ENCODE data around the gene ALOX12B.

Gene ALOX12B

DNA sequence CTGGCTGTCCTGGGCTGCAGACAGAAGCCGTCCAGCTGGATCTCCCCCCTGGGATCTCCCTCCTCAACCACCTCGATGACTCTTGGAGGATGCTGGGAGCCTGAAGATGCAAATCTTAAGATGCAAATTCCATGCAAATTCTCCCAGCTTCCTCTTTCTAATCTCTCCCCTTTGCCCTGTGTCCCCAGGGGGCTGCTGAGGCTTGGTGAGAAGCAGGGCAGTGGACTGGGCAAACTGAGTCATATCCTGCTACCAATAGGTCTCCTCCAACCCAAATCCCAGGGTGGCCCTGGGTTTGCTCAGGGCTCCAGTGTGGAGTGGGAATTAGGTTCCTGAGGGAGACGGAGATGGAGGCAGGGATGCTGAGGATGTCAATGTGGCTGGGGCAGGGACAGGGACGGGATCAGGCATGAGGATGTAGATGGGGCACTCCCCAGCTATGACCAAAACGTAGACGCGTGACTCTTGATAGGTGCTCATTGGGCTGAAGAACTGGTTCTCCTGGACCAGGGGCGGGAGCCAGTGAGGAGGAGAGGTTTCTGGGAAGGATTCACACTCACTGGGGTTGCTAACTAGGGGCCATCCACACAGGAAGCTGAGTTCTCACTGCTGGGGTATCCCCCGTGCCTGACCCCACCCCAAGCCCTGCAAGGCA, 3.6 kb upstream of the ALOX12B start:
- H4K20me1 ChIP-seq (ENCODE audit: insufficient read depth): no peaks in the 10 kb centered on the region
- H3K4me3 ChIP-seq (IDR thresholded peaks at IDR 0.05; ENCODE audit: insufficient read depth, low read depth, low read length): no peak overlapping the region
- no peaks in the 10 kb centered on the region for H3K4me1 ChIP-seq (ENCODE audit: low read depth, poor library complexity, severe bottlenecking)
- no peak overlapping the region for H3K4me2 ChIP-seq
- no peaks in the 10 kb centered on the region for H3K36me3 ChIP-seq (ENCODE audit: insufficient read depth)
- TF ChIP-seq, protein P1, sequence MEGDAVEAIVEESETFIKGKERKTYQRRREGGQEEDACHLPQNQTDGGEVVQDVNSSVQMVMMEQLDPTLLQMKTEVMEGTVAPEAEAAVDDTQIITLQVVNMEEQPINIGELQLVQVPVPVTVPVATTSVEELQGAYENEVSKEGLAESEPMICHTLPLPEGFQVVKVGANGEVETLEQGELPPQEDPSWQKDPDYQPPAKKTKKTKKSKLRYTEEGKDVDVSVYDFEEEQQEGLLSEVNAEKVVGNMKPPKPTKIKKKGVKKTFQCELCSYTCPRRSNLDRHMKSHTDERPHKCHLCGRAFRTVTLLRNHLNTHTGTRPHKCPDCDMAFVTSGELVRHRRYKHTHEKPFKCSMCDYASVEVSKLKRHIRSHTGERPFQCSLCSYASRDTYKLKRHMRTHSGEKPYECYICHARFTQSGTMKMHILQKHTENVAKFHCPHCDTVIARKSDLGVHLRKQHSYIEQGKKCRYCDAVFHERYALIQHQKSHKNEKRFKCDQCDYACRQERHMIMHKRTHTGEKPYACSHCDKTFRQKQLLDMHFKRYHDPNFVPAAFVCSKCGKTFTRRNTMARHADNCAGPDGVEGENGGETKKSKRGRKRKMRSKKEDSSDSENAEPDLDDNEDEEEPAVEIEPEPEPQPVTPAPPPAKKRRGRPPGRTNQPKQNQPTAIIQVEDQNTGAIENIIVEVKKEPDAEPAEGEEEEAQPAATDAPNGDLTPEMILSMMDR (conservative IDR thresholded peaks at IDR 0.05; ENCODE audit: low read depth, low read length): no peak
- no peak overlapping the region for H2AFZ ChIP-seq (ENCODE audit: low read depth)
- H3K27me3 ChIP-seq (ENCODE audit: insufficient read depth, low read depth): no peaks in the 10 kb centered on the region; the same call in 1 of the 2 replicates
- no peak overlapping the region for H3K9ac ChIP-seq
- H3K79me2 ChIP-seq (ENCODE audit: insufficient read depth, low read depth): no peaks in the 10 kb centered on the region
- no peak overlapping the region for H3K27ac ChIP-seq

DNA sequence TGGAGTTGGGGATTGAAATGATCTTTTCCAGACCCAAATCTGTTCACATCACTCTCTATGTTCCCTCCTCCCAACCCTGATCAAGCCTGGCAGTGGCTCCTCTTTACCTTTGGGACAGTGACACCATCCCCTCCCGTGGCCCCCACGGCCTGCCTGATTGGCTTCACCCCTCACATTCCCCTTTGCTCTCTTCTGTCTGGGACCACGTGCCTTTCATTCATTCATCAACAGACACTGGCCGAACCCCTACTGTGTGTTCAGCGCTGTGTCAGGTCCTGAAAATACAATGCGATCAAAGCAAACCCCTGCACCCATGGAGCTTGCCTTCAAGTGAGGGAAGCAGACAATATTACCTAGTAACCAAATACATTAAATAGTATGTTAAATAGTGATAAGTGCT, 2.2 kb upstream of the ALOX12B start:
- H3K4me3 ChIP-seq (IDR thresholded peaks at IDR 0.05; ENCODE audit: insufficient read depth, low read depth, low read length): no peak overlapping the region
- H3K27me3 ChIP-seq (ENCODE audit: insufficient read depth, low read depth): no peaks in the 10 kb centered on the region; the same call in 1 of the 2 replicates
- no peak overlapping the region for H3K27ac ChIP-seq
- H3K4me2 ChIP-seq: no peak overlapping the region
- H2AFZ ChIP-seq (ENCODE audit: low read depth): no peak overlapping the region
- no peaks in the 10 kb centered on the region for H3K4me1 ChIP-seq (ENCODE audit: low read depth, poor library complexity, severe bottlenecking)
- no peaks in the 10 kb centered on the region for H4K20me1 ChIP-seq (ENCODE audit: insufficient read depth)
- H3K9ac ChIP-seq: no peak overlapping the region
- TF ChIP-seq, protein P1 (conservative IDR thresholded peaks at IDR 0.05; ENCODE audit: low read depth, low read length): no peak
- no peaks in the 10 kb centered on the region for H3K79me2 ChIP-seq (ENCODE audit: insufficient read depth, low read depth)
- H3K36me3 ChIP-seq (ENCODE audit: insufficient read depth): no peaks in the 10 kb centered on the region

DNA sequence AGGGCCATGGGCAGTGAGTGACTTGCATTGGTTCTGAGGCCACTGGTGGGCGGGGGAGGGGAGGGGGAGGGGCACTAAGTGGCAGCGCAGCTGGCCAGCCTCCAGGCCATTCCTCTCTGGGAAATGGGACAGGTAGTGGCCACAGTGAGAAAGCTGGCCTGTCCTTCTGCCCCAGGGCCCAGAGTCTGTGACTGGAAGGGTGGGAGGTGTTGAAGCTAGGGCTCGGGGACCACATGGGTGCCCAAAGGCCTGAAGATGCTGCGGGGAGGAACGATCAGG, 375 bp upstream of the ALOX12B start:
- no peak overlapping the region for H3K4me2 ChIP-seq
- no peaks in the 10 kb centered on the region; the same call in 1 of the 2 replicates for H3K27me3 ChIP-seq (ENCODE audit: insufficient read depth, low read depth)
- no peaks in the 10 kb centered on the region for H3K4me1 ChIP-seq (ENCODE audit: low read depth, poor library complexity, severe bottlenecking)
- H3K4me3 ChIP-seq (IDR thresholded peaks at IDR 0.05; ENCODE audit: insufficient read depth, low read depth, low read length): no peak overlapping the region
- TF ChIP-seq, protein P1 (conservative IDR thresholded peaks at IDR 0.05; ENCODE audit: low read depth, low read length): no peak
- no peak overlapping the region for H3K27ac ChIP-seq
- H2AFZ ChIP-seq (ENCODE audit: low read depth): no peak overlapping the region
- H3K36me3 ChIP-seq (ENCODE audit: insufficient read depth): no peaks in the 10 kb centered on the region
- H3K79me2 ChIP-seq (ENCODE audit: insufficient read depth, low read depth): no peaks in the 10 kb centered on the region
- no peaks in the 10 kb centered on the region for H4K20me1 ChIP-seq (ENCODE audit: insufficient read depth)
- H3K9ac ChIP-seq: no peak overlapping the region

DNA sequence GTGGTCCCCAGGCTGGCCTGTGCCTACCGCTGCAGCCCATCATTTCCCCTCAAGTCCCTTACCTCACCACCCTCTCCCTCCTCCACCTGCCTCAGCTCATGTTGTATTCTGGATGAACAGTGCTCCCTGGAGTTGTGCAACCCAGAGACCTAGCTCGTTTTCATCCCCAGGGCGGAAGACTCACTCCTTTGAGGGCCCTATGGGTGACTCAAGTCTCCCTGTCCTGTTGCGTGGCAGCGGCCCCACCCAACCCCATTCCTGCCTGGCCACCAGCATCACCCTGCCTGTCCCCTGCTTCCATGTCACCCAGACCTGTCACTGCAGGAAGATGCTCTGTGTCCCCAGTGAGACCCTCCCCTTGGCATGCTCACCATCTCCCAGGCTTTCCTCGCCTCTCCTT, 3.3 kb downstream of the ALOX12B start:
- Histone ChIP-seq H3K4me2 (no peak overlapping the region), H2AFZ (ENCODE audit: low read depth) (no peak overlapping the region), H3K36me3 (ENCODE audit: insufficient read depth) (no peaks in the 10 kb centered on the region), H3K4me1 (ENCODE audit: low read depth, poor library complexity, severe bottlenecking) (no peaks in the 10 kb centered on the region), H3K9ac (no peak overlapping the region), H4K20me1 (ENCODE audit: insufficient read depth) (no peaks in the 10 kb centered on the region), H3K27me3 (ENCODE audit: insufficient read depth, low read depth) (no peaks in the 10 kb centered on the region; the same call in 1 of the 2 replicates), H3K4me3 (IDR thresholded peaks at IDR 0.05; ENCODE audit: insufficient read depth, low read depth, low read length) (no peak overlapping the region), H3K79me2 (ENCODE audit: insufficient read depth, low read depth) (no peaks in the 10 kb centered on the region), H3K27ac (no peak overlapping the region)
- TF ChIP-seq, protein P1 (conservative IDR thresholded peaks at IDR 0.05; ENCODE audit: low read depth, low read length): no peak

Data from KMS-11 (cell line).